NCI-H2196 (cell line): ENCODE measurements around the gene LRRC10.
"Not testable (repeated sequence)": the region's sequence is repeated elsewhere in the genome, so short reads cannot be mapped to it uniquely, and the experiment has no call there.

Experiments used
- DNase-seq: peaks from one replicate; lab custom pipeline; 2025; ENCODE audit not compliant: unreplicated experiment; lab: John Stamatoyannopoulos, UW

LRRC10 gene

GRCh38 chr12:69620077-69620476 lies 9.4 kb upstream of the LRRC10 start:
- no peak for DNase-seq

- no peak for DNase-seq
These were observed 8.3 kb upstream of the LRRC10 start for GRCh38 chr12:69619050-69619449.

- DNase-seq = no peak
These were observed 5.3 kb upstream of the LRRC10 start for GRCh38 chr12:69616025-69616424.

GRCh38 chr12:69613351-69613750 lies 2.6 kb upstream of the LRRC10 start:
- DNase-seq = no peak

- no peak for DNase-seq
These were observed 581 bp downstream of the LRRC10 start for GRCh38 chr12:69610126-69610525.

- no peak for DNase-seq
These were observed 2.6 kb downstream of the LRRC10 start for GRCh38 chr12:69608114-69608513.

- not testable (repeated sequence) for DNase-seq
These were observed 6.4 kb downstream of the LRRC10 start for GRCh38 chr12:69604275-69604674.

GRCh38 chr12:69603556-69603955 lies 7.2 kb downstream of the LRRC10 start:
- DNase-seq = not testable (repeated sequence)

GRCh38 chr12:69602954-69603353 lies 7.8 kb downstream of the LRRC10 start:
- DNase-seq = no peak

- no peak for DNase-seq
These were observed 8.6 kb downstream of the LRRC10 start for GRCh38 chr12:69601962-69602685.

GRCh38 chr12:69600804-69601203 lies 9.9 kb downstream of the LRRC10 start:
- no peak for DNase-seq

GRCh38 chr12:69598174-69598753 lies 12.4 kb downstream of the LRRC10 start:
- no peak for DNase-seq

GRCh38 chr12:69595689-69596088 lies 15.0 kb downstream of the LRRC10 start:
- no peak for DNase-seq

- DNase-seq = no peak
These were observed 21.6 kb downstream of the LRRC10 start for GRCh38 chr12:69589082-69589481.

- no peak for DNase-seq
These were observed 22.2 kb downstream of the LRRC10 start for GRCh38 chr12:69588527-69588926.

- DNase-seq = peak; percentile 100
These were observed 25.3 kb downstream of the LRRC10 start, which contains the start of gene CCT2 for GRCh38 chr12:69585189-69586062. Gene CCT2, plus strand, starts transcription at chr12:69585459. Its CDS starts 63 bp downstream, at chr12:69585522.

- no peak for DNase-seq
These were observed 27.5 kb downstream of the LRRC10 start for GRCh38 chr12:69583203-69583602.

- DNase-seq = no peak
These were observed 30.6 kb downstream of the LRRC10 start for GRCh38 chr12:69580074-69580473.

- DNase-seq = no peak
These were observed 31.7 kb downstream of the LRRC10 start for GRCh38 chr12:69579029-69579428.

GRCh38 chr12:69578283-69578682 lies 32.4 kb downstream of the LRRC10 start:
- DNase-seq = no peak

GRCh38 chr12:69575346-69575745 lies 35.4 kb downstream of the LRRC10 start:
- no peak for DNase-seq
